Coronary artery (tissue), 2 donors: ENCODE measurements around the gene CORO7.

ENCODE experiments used
- DNase-seq: peaks from one replicate; pipeline ENCODE4 v3.0.0-alpha.2; 2017; ENCODE audit warnings: low spot score
- H3K27ac ChIP-seq, 2 donors: fragments of 200-600 bp; sonication (generic); one replicate each; pipeline ENCODE4 v1.5.1; 2016 to 2019
- H3K4me3 ChIP-seq: fragments of 200-600 bp; sonication (generic); 2 replicates; pipeline ENCODE4 v1.5.1; 2016; ENCODE audit warnings: mild to moderate bottlenecking, moderate library complexity
- CTCF ChIP-seq: fragments of 200-600 bp; sonication (generic); IDR thresholded peaks from one replicate; pipeline ENCODE4 v1.5.1; 2019; ENCODE audit warnings: antibody characterized with exemption

CORO7 gene

GRCh38 chr16:4358236-4358635, 58.2 kb downstream of the CORO7 start:
- no peak for TF ChIP-seq CTCF

DNA sequence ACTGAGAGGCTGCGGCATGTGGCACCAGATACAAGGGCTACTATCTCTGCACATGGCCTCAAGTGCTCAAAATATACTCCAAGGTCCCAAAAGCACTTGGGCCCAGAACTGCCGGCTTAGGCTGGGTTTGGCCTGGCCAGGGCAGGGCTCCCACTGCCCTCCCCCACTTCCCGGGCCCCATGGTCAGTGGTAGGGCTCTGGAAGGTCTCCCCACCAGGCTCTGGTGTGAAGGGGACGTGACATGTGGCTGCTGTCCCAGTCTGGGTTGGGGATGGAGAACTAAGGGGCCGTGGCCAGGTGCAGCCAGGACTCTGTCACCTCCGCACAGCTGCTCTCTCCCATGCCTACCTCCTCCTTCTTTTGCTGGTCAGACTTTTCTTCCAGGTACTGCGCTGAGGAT, 59.6 kb downstream of the CORO7 start:
- no peak for TF ChIP-seq CTCF
- no peak for DNase-seq
- no peak overlapping the region for H3K27ac ChIP-seq
- no peak overlapping the region for H3K4me3 ChIP-seq

More at GRCh38 chr16:4358236-4358635, 58.2 kb downstream of the CORO7 start:
- no peak for DNase-seq
- H3K27ac ChIP-seq: no peak overlapping the region
- no peak overlapping the region for H3K4me3 ChIP-seq

GRCh38 chr16:4354512-4355409, 61.6 kb downstream of the CORO7 start:
- DNase-seq: no peak
- no peak for TF ChIP-seq CTCF
- no peak overlapping the region for H3K4me3 ChIP-seq
- H3K27ac ChIP-seq: no peak overlapping the region

DNA sequence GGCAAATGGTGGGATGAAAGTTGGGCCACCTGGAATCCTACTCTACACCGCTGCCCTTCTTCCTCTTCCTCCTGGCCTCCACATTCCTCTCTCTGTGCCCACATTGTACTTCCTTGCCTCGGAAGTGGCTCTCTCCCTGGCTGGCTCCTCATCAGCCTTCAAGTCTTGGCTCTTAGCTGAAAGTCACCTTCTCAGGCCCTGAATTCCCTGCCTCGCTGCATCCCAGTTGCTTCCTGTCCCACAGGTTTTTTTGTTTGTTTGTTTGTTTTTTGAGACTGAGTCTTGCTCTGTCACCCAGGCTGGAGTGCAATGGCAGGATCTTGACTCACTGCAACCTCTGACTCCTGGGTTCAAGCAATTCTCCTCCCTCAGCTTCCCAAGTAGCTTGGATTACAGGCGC, 62.7 kb downstream of the CORO7 start:
- H3K27ac ChIP-seq: no peak overlapping the region
- no peak overlapping the region for H3K4me3 ChIP-seq
- TF ChIP-seq CTCF: no peak

DNA sequence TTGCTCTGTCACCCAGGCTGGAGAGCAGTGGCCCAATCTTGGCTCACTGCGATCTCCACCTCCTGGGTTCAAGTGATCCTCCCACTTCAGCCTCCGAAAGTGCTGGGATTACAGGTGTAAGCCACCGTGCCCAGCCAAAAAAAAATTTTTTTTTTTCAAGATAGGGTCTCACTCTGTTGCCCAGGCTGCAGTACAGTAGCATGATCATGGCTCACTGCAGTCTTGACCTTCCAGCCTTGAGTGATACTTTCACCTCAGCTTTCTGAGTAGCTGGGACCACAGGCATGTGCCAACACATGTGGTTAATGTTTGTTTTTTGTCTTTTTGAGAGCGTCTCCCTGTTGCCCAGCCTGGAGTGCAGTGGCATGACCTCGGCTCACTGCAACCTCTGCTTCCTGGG, 63.6 kb downstream of the CORO7 start:
- TF ChIP-seq CTCF: no peak
- H3K4me3 ChIP-seq: no peak overlapping the region
- no peak for DNase-seq
- H3K27ac ChIP-seq: no peak overlapping the region

More for the DNA sequence above, 62.7 kb downstream of the CORO7 start:
- DNase-seq: no peak

GRCh38 chr16:4351880-4352279, 64.5 kb downstream of the CORO7 start:
- no peak for DNase-seq
- no peak overlapping the region for H3K4me3 ChIP-seq
- no peak for TF ChIP-seq CTCF
- H3K27ac ChIP-seq: peak overlapping the region in 1 of 2 donors; percentile 92
